HEK293 (cell line): ENCODE results near the gene DOCK1.

Experiments
- CTCF ChIA-PET: fragments of 350-600 bp; formaldehyde crosslinking; extraction: SDS; loops from one replicate; lab custom pipeline; 2021; ENCODE audit warnings: antibody characterized with exemption; lab: Yijun Ruan, JAX
- POLR2A ChIA-PET: fragments of 300-600 bp; formaldehyde crosslinking; extraction: SDS; loops from one replicate; lab custom pipeline; 2020; ENCODE audit warnings: antibody characterized with exemption, inconsistent platforms; lab: Yijun Ruan, JAX
- H3K27ac ChIP-seq: fragments of 200-500 bp; sonication (Bioruptor generic); 2 replicates; pipeline ENCODE4 v1.5.1; 2014; ENCODE audit warnings: low read depth, low read length, control low read depth, inconsistent platforms; ENCODE audit errors: extremely low read depth
- H3K36me3 ChIP-seq, 2 experiments: fragments of 200-500 bp in 1 of 2; sonication (Bioruptor generic) in 1 of 2; 1 replicate in 1 of 2; 2 replicates in 1 of 2; pipeline ENCODE4 v1.5.1; 2014 to 2017; ENCODE audit warnings: inconsistent platforms in 2 of 2, low read length in 2 of 2; ENCODE audit not compliant: control insufficient read depth in 2 of 2, insufficient read depth in 1 of 2
- H3K4me1 ChIP-seq: fragments of 200-500 bp; sonication (Bioruptor generic); 2 replicates; pipeline ENCODE4 v1.5.1; 2014; ENCODE audit warnings: mild to moderate bottlenecking, low read length, inconsistent platforms; ENCODE audit not compliant: control insufficient read depth, insufficient read depth
- H3K4me3 ChIP-seq: 2 replicates; pipeline ENCODE4 v1.5.1; 2011; ENCODE audit warnings: low read depth, mild to moderate bottlenecking, control low read depth, low read length, moderate library complexity
- H3K9me3 ChIP-seq: fragments of 200-500 bp; sonication (Bioruptor generic); 2 replicates; pipeline ENCODE4 v1.5.1; 2014; ENCODE audit warnings: low read depth, low read length, inconsistent platforms; ENCODE audit not compliant: control insufficient read depth, insufficient read depth
- GLIS2 ChIP-seq: fragments of 450-650 bp; formaldehyde crosslinking; IDR thresholded peaks from 2 replicates; pipeline ENCODE4 v1.5.1; 2016; ENCODE audit warnings: missing biosample characterization, missing genetic modification characterization
- OVOL3 ChIP-seq: fragments of 450-650 bp; formaldehyde crosslinking; IDR thresholded peaks from 2 replicates; pipeline ENCODE4 v1.5.1; 2016; ENCODE audit warnings: missing biosample characterization, missing genetic modification characterization
- REPIN1 ChIP-seq: fragments of 450-650 bp; formaldehyde crosslinking; IDR thresholded peaks from 2 replicates; pipeline ENCODE4 v1.5.1; 2017; ENCODE audit warnings: missing biosample characterization, missing genetic modification characterization, low read depth
- SP7 ChIP-seq: fragments of 450-650 bp; formaldehyde crosslinking; IDR thresholded peaks from 2 replicates; pipeline ENCODE4 v1.5.1; 2016; ENCODE audit warnings: missing biosample characterization, missing genetic modification characterization
- ZBTB8A ChIP-seq: fragments of 450-650 bp; formaldehyde crosslinking; IDR thresholded peaks from 2 replicates; pipeline ENCODE4 v1.5.1; 2016; ENCODE audit warnings: missing biosample characterization, missing genetic modification characterization
- ZNF121 ChIP-seq: fragments of 450-650 bp; formaldehyde crosslinking; IDR thresholded peaks from 2 replicates; pipeline ENCODE4 v1.5.1; 2016; ENCODE audit warnings: missing biosample characterization, missing genetic modification characterization
- ZNF132 ChIP-seq: fragments of 450-650 bp; formaldehyde crosslinking; IDR thresholded peaks from 2 replicates; pipeline ENCODE4 v1.5.1; 2017; ENCODE audit warnings: missing biosample characterization, missing genetic modification characterization, borderline replicate concordance
- ZNF202 ChIP-seq: fragments of 450-650 bp; formaldehyde crosslinking; IDR thresholded peaks from 2 replicates; pipeline ENCODE4 v1.5.1; 2016; ENCODE audit warnings: missing biosample characterization, missing genetic modification characterization, borderline replicate concordance
- ZNF221 ChIP-seq: fragments of 450-650 bp; formaldehyde crosslinking; IDR thresholded peaks from 2 replicates; pipeline ENCODE4 v1.5.1; 2017; ENCODE audit warnings: missing biosample characterization, missing genetic modification characterization, borderline replicate concordance
- ZNF239 ChIP-seq: fragments of 450-650 bp; formaldehyde crosslinking; IDR thresholded peaks from 2 replicates; pipeline ENCODE4 v1.5.1; 2016; ENCODE audit warnings: missing biosample characterization, missing genetic modification characterization
- ZNF248 ChIP-seq: fragments of 450-650 bp; formaldehyde crosslinking; IDR thresholded peaks from 2 replicates; pipeline ENCODE4 v1.5.1; 2017; ENCODE audit warnings: missing biosample characterization, missing genetic modification characterization
- ZNF324 ChIP-seq: fragments of 450-650 bp; formaldehyde crosslinking; IDR thresholded peaks from 2 replicates; pipeline ENCODE4 v1.5.1; 2016; ENCODE audit warnings: missing biosample characterization, missing genetic modification characterization
- ZNF335 ChIP-seq: fragments of 450-650 bp; formaldehyde crosslinking; conservative IDR thresholded peaks from 2 replicates; pipeline ENCODE4 v1.5.1; 2016; ENCODE audit warnings: missing biosample characterization, missing genetic modification characterization
- ZNF341 ChIP-seq: fragments of 450-650 bp; formaldehyde crosslinking; IDR thresholded peaks from 2 replicates; pipeline ENCODE4; 2016; ENCODE audit warnings: low read depth, missing biosample characterization, missing genetic modification characterization
- ZNF37A ChIP-seq: fragments of 450-650 bp; IDR thresholded peaks from 2 replicates; pipeline ENCODE4 v1.5.1; 2018; ENCODE audit warnings: missing biosample characterization, missing genetic modification characterization
- ZNF423 ChIP-seq: fragments of 450-650 bp; formaldehyde crosslinking; IDR thresholded peaks from 2 replicates; pipeline ENCODE4 v1.5.1; 2016; ENCODE audit warnings: missing biosample characterization, missing genetic modification characterization
- ZNF544 ChIP-seq: fragments of 450-650 bp; formaldehyde crosslinking; IDR thresholded peaks from 2 replicates; pipeline ENCODE4 v1.5.0; 2017; ENCODE audit warnings: missing biosample characterization, missing genetic modification characterization
- ZNF621 ChIP-seq: fragments of 450-650 bp; formaldehyde crosslinking; IDR thresholded peaks from 2 replicates; pipeline ENCODE4 v1.5.1; 2017; ENCODE audit warnings: missing biosample characterization, missing genetic modification characterization
- ZNF670 ChIP-seq: fragments of 450-650 bp; formaldehyde crosslinking; IDR thresholded peaks from 2 replicates; pipeline ENCODE4 v1.5.1; 2016; ENCODE audit warnings: missing biosample characterization, missing genetic modification characterization, low read depth
- ZNF677 ChIP-seq: fragments of 450-650 bp; IDR thresholded peaks from 2 replicates; pipeline ENCODE4 v1.5.0; 2018; ENCODE audit warnings: missing biosample characterization, mild to moderate bottlenecking, missing genetic modification characterization, moderate library complexity
- ZNF792 ChIP-seq: fragments of 450-650 bp; formaldehyde crosslinking; IDR thresholded peaks from 2 replicates; pipeline ENCODE4 v1.5.1; 2016; ENCODE audit warnings: missing biosample characterization, missing genetic modification characterization
- ZNF843 ChIP-seq: fragments of 450-650 bp; formaldehyde crosslinking; IDR thresholded peaks from 2 replicates; pipeline ENCODE4 v1.5.1; 2016; ENCODE audit warnings: missing biosample characterization, missing genetic modification characterization
- TF ChIP-seq, protein P1 (sequence below): fragments of 450-650 bp; formaldehyde crosslinking; IDR thresholded peaks from 2 replicates; pipeline ENCODE4 v1.5.1; 2016; ENCODE audit warnings: missing biosample characterization, missing genetic modification characterization
- TF ChIP-seq, protein P2 (sequence below): fragments of 450-650 bp; formaldehyde crosslinking; IDR thresholded peaks from 2 replicates; pipeline ENCODE4 v1.5.1; 2016; ENCODE audit warnings: missing biosample characterization, missing genetic modification characterization
- TF ChIP-seq, protein P3 (sequence below): fragments of 450-650 bp; formaldehyde crosslinking; IDR thresholded peaks from 2 replicates; pipeline ENCODE4 v1.5.1; 2017; ENCODE audit warnings: missing biosample characterization, missing genetic modification characterization
- TF ChIP-seq, protein P4 (sequence below): fragments of 450-650 bp; formaldehyde crosslinking; IDR thresholded peaks from 2 replicates; pipeline ENCODE4 v1.5.1; 2016; ENCODE audit warnings: missing biosample characterization, missing genetic modification characterization

The DOCK1 gene

DNA sequence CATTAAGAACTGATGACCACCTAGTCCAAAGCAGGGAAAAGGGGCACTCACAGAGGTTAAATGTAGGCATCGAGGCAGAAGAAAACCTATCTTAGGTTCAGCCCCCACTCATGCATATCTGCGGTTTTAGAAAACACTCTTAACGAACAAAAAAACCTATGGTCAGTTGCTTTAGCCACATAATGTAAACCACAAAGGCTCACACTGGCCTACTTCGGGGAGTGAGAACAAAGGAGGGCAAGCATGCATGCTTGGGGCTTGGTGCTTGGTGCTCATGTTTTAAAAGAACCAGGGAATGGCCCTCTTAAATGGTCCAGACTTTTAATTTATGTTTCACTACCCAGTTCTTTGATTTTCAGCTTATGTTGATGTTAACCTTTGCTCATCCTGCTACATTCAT lies 276.9 kb downstream of the DOCK1 start:
- Histone ChIP-seq H3K9me3 (no peaks in the 10 kb centered on the region), H3K27ac (no peak overlapping the region), H3K4me1 (no peaks in the 10 kb centered on the region), H3K36me3 (no peaks in the 10 kb centered on the region)
- POLR2A ChIA-PET = no interaction called here
- TF ChIP-seq GLIS2 (tag by site-specific recombination) (no peak), REPIN1 (tag by site-specific recombination) (no peak), ZNF792 (no peak), ZNF324 (tag by site-specific recombination) (no peak), ZNF37A (tag by site-specific recombination) (no peak)
- TF ChIP-seq, all 188 proteins: peak for 0
- no peak overlapping the region for H3K4me3 ChIP-seq
- CTCF ChIA-PET = interaction anchor here (0.6 kb wide), 1 partner anchor 105 kb away, joined by 5 read pairs; no protein-coding TSS in a partner anchor

DNA sequence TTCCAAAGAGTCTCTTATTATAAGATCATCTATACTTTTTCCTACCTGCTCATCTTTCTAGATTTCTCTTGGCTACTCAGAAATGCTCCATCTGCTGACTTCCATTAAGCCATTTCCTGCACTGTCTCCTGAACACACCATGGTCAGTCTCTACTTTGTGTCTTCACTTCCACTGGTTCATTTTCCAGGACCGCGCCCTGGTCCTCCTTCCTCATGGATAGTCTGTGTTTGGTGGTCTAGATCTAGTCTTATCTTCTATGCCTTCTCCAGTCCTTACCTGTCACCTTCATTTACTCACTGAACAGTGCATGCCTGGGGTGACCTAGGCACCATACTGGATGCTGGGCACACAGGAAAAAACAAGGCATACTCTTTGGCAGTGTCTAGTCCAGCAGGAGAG lies 279.4 kb downstream of the DOCK1 start:
- TF ChIP-seq, protein P1, sequence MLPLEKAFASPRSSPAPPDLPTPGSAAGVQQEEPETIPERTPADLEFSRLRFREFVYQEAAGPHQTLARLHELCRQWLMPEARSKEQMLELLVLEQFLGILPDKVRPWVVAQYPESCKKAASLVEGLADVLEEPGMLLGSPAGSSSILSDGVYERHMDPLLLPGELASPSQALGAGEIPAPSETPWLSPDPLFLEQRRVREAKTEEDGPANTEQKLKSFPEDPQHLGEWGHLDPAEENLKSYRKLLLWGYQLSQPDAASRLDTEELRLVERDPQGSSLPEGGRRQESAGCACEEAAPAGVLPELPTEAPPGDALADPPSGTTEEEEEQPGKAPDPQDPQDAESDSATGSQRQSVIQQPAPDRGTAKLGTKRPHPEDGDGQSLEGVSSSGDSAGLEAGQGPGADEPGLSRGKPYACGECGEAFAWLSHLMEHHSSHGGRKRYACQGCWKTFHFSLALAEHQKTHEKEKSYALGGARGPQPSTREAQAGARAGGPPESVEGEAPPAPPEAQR = no peak
- TF ChIP-seq ZNF132 = no peak
- TF ChIP-seq, all 188 proteins: peak for 0
- CTCF ChIA-PET = no interaction called here
- POLR2A ChIA-PET = no interaction called here

DNA sequence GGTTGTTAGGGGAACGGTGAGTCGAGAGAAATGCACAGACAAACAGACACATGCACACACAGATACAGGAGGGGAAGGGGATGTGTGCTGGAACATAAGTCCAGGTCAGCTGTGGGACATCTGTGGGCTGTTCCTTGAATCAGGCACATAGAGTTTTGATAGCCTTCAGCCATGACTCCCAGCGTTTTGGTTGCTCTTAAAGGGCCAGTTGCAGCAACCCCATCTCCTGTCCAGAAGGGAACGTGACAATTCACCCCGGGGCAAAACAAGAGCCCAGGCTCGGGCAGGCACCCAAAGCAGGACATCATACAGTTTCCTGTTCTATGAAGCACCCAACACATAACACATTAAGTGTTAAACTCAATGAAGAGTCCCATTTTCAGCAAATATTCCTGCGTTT lies 281.6 kb downstream of the DOCK1 start:
- POLR2A ChIA-PET = no interaction called here
- no peaks in the 10 kb centered on the region for H3K4me1 ChIP-seq
- no peaks in the 10 kb centered on the region for H3K36me3 ChIP-seq
- CTCF ChIA-PET = no interaction called here
- H3K4me3 ChIP-seq = no peak overlapping the region
- no peaks in the 10 kb centered on the region for H3K9me3 ChIP-seq
- TF ChIP-seq, protein P2, sequence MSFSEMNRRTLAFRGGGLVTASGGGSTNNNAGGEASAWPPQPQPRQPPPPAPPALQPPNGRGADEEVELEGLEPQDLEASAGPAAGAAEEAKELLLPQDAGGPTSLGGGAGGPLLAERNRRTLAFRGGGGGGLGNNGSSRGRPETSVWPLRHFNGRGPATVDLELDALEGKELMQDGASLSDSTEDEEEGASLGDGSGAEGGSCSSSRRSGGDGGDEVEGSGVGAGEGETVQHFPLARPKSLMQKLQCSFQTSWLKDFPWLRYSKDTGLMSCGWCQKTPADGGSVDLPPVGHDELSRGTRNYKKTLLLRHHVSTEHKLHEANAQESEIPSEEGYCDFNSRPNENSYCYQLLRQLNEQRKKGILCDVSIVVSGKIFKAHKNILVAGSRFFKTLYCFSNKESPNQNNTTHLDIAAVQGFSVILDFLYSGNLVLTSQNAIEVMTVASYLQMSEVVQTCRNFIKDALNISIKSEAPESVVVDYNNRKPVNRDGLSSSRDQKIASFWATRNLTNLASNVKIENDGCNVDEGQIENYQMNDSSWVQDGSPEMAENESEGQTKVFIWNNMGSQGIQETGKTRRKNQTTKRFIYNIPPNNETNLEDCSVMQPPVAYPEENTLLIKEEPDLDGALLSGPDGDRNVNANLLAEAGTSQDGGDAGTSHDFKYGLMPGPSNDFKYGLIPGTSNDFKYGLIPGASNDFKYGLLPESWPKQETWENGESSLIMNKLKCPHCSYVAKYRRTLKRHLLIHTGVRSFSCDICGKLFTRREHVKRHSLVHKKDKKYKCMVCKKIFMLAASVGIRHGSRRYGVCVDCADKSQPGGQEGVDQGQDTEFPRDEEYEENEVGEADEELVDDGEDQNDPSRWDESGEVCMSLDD (tag by site-specific recombination) = no peak
- TF ChIP-seq ZNF121 = no peak
- TF ChIP-seq ZNF670 (tag by site-specific recombination) = no peak
- TF ChIP-seq SP7 (tag by site-specific recombination) = no peak
- no peak for TF ChIP-seq OVOL3 (tag by site-specific recombination)
- TF ChIP-seq ZNF544 (tag by site-specific recombination) = no peak
- TF ChIP-seq ZNF843 (tag by site-specific recombination) = no peak
- no peak for TF ChIP-seq ZNF677
- no peak for TF ChIP-seq ZNF202 (tag by site-specific recombination)
- no peak for TF ChIP-seq ZNF423 (tag by site-specific recombination)
- no peak for TF ChIP-seq ZBTB8A (tag by site-specific recombination)
- TF ChIP-seq ZNF335 (tag by site-specific recombination) = no peak
- TF ChIP-seq, protein P3, sequence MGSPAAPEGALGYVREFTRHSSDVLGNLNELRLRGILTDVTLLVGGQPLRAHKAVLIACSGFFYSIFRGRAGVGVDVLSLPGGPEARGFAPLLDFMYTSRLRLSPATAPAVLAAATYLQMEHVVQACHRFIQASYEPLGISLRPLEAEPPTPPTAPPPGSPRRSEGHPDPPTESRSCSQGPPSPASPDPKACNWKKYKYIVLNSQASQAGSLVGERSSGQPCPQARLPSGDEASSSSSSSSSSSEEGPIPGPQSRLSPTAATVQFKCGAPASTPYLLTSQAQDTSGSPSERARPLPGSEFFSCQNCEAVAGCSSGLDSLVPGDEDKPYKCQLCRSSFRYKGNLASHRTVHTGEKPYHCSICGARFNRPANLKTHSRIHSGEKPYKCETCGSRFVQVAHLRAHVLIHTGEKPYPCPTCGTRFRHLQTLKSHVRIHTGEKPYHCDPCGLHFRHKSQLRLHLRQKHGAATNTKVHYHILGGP (tag by site-specific recombination) = no peak
- no peak for TF ChIP-seq ZNF248 (tag by site-specific recombination)
- TF ChIP-seq ZNF221 (tag by site-specific recombination) = no peak
- TF ChIP-seq ZNF239 (tag by site-specific recombination) = no peak
- no peak for TF ChIP-seq ZNF341 (tag by site-specific recombination)
- no peak for TF ChIP-seq ZNF621 (tag by site-specific recombination)
- TF ChIP-seq, protein P4, sequence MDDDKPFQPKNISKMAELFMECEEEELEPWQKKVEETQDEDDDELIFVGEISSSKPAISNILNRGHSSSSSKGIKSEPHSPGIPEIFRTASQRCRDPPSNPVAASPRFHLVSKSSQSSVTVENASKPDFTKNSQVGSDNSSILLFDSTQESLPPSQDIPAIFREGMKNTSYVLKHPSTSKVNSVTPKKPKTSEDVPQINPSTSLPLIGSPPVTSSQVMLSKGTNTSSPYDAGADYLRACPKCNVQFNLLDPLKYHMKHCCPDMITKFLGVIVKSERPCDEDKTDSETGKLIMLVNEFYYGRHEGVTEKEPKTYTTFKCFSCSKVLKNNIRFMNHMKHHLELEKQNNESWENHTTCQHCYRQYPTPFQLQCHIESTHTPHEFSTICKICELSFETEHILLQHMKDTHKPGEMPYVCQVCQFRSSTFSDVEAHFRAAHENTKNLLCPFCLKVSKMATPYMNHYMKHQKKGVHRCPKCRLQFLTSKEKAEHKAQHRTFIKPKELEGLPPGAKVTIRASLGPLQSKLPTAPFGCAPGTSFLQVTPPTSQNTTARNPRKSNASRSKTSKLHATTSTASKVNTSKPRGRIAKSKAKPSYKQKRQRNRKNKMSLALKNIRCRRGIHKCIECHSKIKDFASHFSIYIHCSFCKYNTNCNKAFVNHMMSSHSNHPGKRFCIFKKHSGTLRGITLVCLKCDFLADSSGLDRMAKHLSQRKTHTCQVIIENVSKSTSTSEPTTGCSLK (tag by site-specific recombination) = no peak
- H3K27ac ChIP-seq = no peak overlapping the region

More for the DNA sequence above, 279.4 kb downstream of the DOCK1 start:
- no peaks in the 10 kb centered on the region for H3K9me3 ChIP-seq
- H3K36me3 ChIP-seq = no peaks in the 10 kb centered on the region
- H3K27ac ChIP-seq = no peak overlapping the region
- H3K4me3 ChIP-seq = no peak overlapping the region
- H3K4me1 ChIP-seq = no peaks in the 10 kb centered on the region
